ENCODE data around the gene A1BG. TPM values are rescaled to one million over a fixed set of nuclear protein-coding genes. Genes with fewer than 3 reads are reported as not detected.

A1BG gene
- total and polyA plus RNA-seq, 2 of the 13 experiments (the other 11 are each of a cell fraction or from before 2014, with no cell fraction given), result 14.7 to 41.4 TPM

- TF ChIP-seq ZNF337 (CRISPR knock-in tag; IDR thresholded peaks at IDR 0.05; ENCODE audit: borderline replicate concordance, low read depth) (no peak), PRDM4 (CRISPR knock-in tag; IDR thresholded peaks at IDR 0.05; ENCODE audit: borderline replicate concordance) (no peak), MXD1 (CRISPR knock-in tag; IDR thresholded peaks at IDR 0.05) (0 out of 2 replicates have a peak, but pooled peaks have one; percentile 7), SMYD3 (CRISPR knock-in tag; IDR thresholded peaks at IDR 0.05) (no peak), MAFK (conservative IDR thresholded peaks at IDR 0.05 in 1 of 2, IDR thresholded peaks at IDR 0.05 in 1 of 2; ENCODE audit: low read length in 2 of 2) (no peak), PBX3 (CRISPR knock-in tag; IDR thresholded peaks at IDR 0.05; ENCODE audit: borderline replicate concordance) (no peak), ZC3H13 (CRISPR knock-in tag; IDR thresholded peaks at IDR 0.05) (no peak; the same call in 1 of the 2 replicates), ZNF124 (CRISPR knock-in tag; IDR thresholded peaks at IDR 0.05) (no peak), ZNF678 (CRISPR knock-in tag; IDR thresholded peaks at IDR 0.05) (no peak), CHD2 (IDR thresholded peaks at IDR 0.05; ENCODE audit: low read depth, low read length) (no peak), NFYC (CRISPR knock-in tag; IDR thresholded peaks at IDR 0.05) (no peak), BCL3 (CRISPR knock-in tag; IDR thresholded peaks at IDR 0.05) (0 out of 2 replicates have a peak, but pooled peaks have one; percentile 38), U2AF1 (optimal IDR thresholded peaks at IDR 0.05; ENCODE audit: low read depth, low read length) (no peak), ZFX (CRISPR knock-in tag; IDR thresholded peaks at IDR 0.05; ENCODE audit: low read depth) (peak; percentile 56; the same call in 1 of the 2 replicates), USF2 (IDR thresholded peaks at IDR 0.05; ENCODE audit: low read depth, low read length) (no peak), USF2 (CRISPR knock-in tag; IDR thresholded peaks at IDR 0.05; ENCODE audit: borderline replicate concordance) (no peak), ZNF574 (CRISPR knock-in tag; IDR thresholded peaks at IDR 0.05) (peak; percentile 62)
Measured at GRCh38 chr19:58352760-58353671, at the start of gene A1BG (continued).
